Measurements from ENCODE around the gene DND1.
"Not testable (repeated sequence)": the region's sequence is repeated elsewhere in the genome, so short reads cannot be mapped to it uniquely, and the experiment has no call there.

DND1 gene

DNA sequence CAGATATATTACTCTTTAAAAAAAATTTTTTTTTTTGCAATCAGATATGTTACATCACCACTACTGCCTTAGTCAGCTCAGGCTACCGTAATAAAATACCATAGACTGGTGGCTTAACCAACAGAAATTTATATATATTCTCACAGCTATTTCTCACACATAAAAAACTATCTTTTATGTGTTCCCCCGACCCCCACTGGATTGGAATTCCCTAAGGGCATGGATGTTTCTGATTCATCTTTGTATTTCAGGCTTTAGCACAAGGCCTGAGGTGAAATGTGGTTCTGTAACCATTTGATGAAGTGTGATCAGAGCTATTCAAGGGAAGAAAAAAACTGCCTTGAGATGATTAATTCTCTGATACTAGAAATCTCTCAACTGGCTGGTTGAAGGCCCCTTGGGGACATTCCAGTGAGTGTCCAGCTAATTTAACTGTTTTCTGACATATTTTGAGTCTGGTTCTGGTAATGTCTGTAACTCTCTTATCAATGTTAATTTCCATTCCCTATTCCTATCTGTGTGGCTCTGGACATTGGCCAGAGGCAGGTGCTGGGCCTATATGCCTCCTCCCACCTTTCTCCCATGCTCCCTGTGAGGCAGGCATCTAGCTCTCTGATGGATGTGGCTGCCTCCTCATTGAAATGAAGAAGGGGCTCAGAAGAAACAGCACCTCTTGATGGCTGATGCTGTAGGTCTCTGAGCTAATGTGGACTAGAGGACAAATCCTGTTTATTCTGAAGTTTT lies 42.9 kb downstream of the DND1 start:
- no peak for DNase-seq (ENCODE audit: low read depth)

DNA sequence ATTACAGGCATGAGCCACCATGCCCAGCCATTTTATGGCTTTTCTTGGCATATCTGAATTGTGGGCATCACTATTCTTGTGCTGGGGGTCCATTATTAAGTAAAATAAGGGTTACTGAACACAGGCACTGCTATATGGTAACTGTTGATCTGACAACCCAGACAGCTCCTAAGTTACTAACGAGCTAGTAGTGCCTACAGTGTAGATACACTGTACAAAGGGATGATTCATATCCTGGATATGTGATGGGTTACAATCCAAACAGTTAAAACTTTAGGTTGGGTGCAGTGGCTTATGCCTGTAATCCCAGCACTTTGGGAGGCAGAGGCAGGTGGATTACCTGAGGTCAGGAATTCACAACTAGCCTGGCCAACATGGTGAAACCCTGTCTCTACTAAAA lies 44.7 kb downstream of the DND1 start:
- DNase-seq (ENCODE audit: low read depth), result no peak

DNA sequence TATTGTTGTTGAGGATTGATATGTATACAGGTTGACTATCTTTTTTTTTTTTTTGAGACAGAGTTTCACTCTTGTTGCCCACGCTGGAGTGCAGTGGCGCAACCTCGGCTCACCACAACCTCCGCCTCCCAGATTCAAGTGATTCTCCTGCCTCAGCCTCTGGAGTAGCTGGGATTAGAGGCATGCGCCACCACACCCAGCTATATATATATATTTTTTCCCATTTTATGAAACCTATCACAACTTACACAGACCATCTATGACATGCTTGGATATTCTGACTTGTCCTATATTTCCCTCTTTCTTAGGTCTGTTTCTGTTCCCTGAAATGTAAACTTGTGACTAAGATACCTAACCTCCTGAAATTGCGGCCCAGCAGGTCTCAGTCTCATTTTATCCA lies 45.4 kb downstream of the DND1 start:
- no peak for DNase-seq (ENCODE audit: low read depth)

DNA sequence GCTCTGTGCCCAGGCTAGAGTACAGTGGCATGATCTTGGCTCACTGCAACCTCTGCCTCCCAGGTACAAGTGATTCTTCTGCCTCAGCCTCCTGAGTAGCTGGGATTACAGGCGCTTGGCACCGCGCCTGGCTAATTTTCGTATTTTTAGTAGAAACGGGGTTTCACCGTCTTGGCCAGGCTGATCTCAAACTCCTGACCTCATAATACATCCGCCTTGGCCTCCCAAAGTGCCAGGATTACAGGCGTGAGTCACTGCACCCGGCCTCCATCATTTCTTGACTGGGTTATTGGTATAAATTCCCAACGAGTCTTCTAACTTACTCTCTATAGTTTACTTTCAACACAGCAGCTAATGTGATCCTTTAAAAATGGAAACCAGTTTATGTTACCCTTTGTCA lies 48.5 kb downstream of the DND1 start:
- DNase-seq (ENCODE audit: low read depth), result not testable (repeated sequence)

DNA sequence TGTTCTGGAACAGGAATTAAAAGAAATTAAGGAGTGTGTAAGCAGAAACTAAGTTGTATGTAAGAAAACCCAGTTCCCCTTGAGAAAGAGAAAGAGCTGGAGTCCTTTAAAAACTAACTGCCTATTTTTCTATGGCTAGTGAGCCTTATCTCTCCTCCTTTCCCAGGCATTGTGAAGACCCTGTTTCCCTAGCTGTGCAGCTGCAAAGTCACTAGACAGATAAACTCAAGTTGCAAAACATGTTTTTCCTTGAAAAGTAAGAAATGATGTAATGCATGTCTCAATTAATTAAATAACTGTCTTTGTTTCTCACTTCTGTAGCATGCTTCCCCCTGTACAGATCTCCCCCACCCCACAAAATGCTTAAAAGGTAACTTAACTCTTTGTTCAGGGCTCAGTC lies 50.3 kb downstream of the DND1 start:
- DNase-seq (ENCODE audit: low read depth), result not testable (repeated sequence)

DNA sequence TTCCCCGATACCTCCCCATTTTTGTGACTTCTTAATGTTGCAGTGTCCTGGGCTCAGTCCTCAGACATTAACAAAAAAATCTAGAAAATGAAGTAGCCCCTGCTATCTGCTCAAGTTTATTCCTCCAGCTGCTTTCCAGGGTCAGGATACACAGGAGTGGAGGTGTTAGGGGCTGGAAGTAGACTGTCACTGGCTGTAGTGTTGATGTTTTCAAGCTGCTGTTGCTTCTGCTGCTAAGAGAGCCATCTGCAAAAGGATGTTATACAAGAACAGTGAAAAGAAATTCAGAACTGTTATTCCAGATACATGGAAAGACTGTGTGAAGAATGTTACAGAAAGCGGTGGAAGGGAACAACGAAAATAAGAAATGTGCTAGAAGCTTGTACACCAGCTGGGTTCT lies 51.1 kb downstream of the DND1 start:
- no peak for DNase-seq (ENCODE audit: low read depth)

All from activated T-helper 9 cell treated with anti-CD3 and anti-CD28 coated beads, Interleukin-2, amount 50 U/mL, for 16 hours (primary cell).